ENCODE data around the gene RAD51B. TPM values are rescaled to one million over a fixed set of nuclear protein-coding genes. Genes with fewer than 3 reads are reported as not detected.
A peak's percentile ranks its signal among the peaks of the same experiment; 100 is the strongest.

Gene RAD51B
- total RNA-seq, 6 experiments from 2014 or later, result 2.7 to 5.8 (median 4.3) TPM

- H3K4me3 ChIP-seq, result no peak overlapping the region
- no peak overlapping the region for H3K27ac ChIP-seq
- intact Hi-C loops (cut with DNase I), result no loop called here
- H3K36me3 ChIP-seq, result no peaks in the 10 kb centered on the region
- H3K27me3 ChIP-seq, result no peaks in the 10 kb centered on the region
- H3K9me3 ChIP-seq, result no peaks in the 10 kb centered on the region
- ATAC-seq, result no peak
- no peak for DNase-seq
- 93% methylated on average over 5 of the region's 5 CpGs for WGBS (ENCODE audit: insufficient coverage, low coverage, low lambda C conversion rate, missing lambda C conversion rate)
- TF ChIP-seq POLR2A (IDR thresholded peaks at IDR 0.05) (no peak), CTCF (IDR thresholded peaks at IDR 0.05) (no peak)
- H3K4me1 ChIP-seq, result no peaks in the 10 kb centered on the region
These were observed 597.6 kb downstream of the RAD51B start for GRCh38 chr14:68417009-68417650.

GRCh38 chr14:68418174-68419118 is 598.9 kb downstream of the RAD51B start:
- WGBS (ENCODE audit: insufficient coverage, low coverage, low lambda C conversion rate, missing lambda C conversion rate), result 63% methylated on average over 3 of the region's 3 CpGs
- H3K9me3 ChIP-seq, result no peaks in the 10 kb centered on the region
- no peaks in the 10 kb centered on the region for H3K4me1 ChIP-seq
- no peak overlapping the region for H3K27ac ChIP-seq
- ATAC-seq (peak in 1 of 4 donors; percentile 19), DNase-seq (no peak)
- H3K27me3 ChIP-seq, result no peaks in the 10 kb centered on the region
- no peak overlapping the region for H3K4me3 ChIP-seq
- no peaks in the 10 kb centered on the region for H3K36me3 ChIP-seq
- intact Hi-C loops (cut with DNase I), result no loop called here
- TF ChIP-seq CTCF (IDR thresholded peaks at IDR 0.05) (no peak), POLR2A (IDR thresholded peaks at IDR 0.05) (no peak)

GRCh38 chr14:68420350-68420749 is 600.8 kb downstream of the RAD51B start:
- Histone ChIP-seq H3K4me3 (no peak overlapping the region), H3K27ac (no peak overlapping the region), H3K27me3 (no peaks in the 10 kb centered on the region), H3K36me3 (no peaks in the 10 kb centered on the region), H3K4me1 (no peaks in the 10 kb centered on the region), H3K9me3 (no peaks in the 10 kb centered on the region)
- 86% methylated on average over 5 of the region's 5 CpGs for WGBS (ENCODE audit: insufficient coverage, low coverage, low lambda C conversion rate, missing lambda C conversion rate)
- TF ChIP-seq CTCF (IDR thresholded peaks at IDR 0.05), result no peak
- TF ChIP-seq POLR2A (IDR thresholded peaks at IDR 0.05), result no peak
- ATAC-seq (no peak), DNase-seq (no peak)
- intact Hi-C loops (cut with DNase I), result no loop called here

- Histone ChIP-seq H3K4me3 (no peak overlapping the region), H3K9me3 (no peaks in the 10 kb centered on the region), H3K4me1 (no peaks in the 10 kb centered on the region), H3K36me3 (no peaks in the 10 kb centered on the region), H3K27ac (no peak overlapping the region), H3K27me3 (no peaks in the 10 kb centered on the region)
- DNase-seq, result no peak
- WGBS (ENCODE audit: insufficient coverage, low coverage, low lambda C conversion rate, missing lambda C conversion rate), result 100% methylated on average over 2 of the region's 3 CpGs
- no peak for ATAC-seq
- no peak for TF ChIP-seq CTCF (IDR thresholded peaks at IDR 0.05)
- no peak for TF ChIP-seq POLR2A (IDR thresholded peaks at IDR 0.05)
- intact Hi-C loops (cut with DNase I), result no loop called here
These were observed 601.5 kb downstream of the RAD51B start for GRCh38 chr14:68421116-68421515.
